HepG2 (cell line): ENCODE measurements around the gene STK36. TPM values are rescaled to one million over a fixed set of nuclear protein-coding genes. Genes with fewer than 3 reads are reported as not detected.
A peak's percentile ranks its signal among the peaks of the same experiment; 100 is the strongest.

Source experiments
- BRF2 ChIP-seq: sonication (generic); formaldehyde crosslinking; IDR thresholded peaks from 2 replicates; pipeline ENCODE4 v1.8.1; 2022; ENCODE audit warnings: mild to moderate bottlenecking, missing genetic modification reagents
- CENPBD1 ChIP-seq: sonication (generic); formaldehyde crosslinking; IDR thresholded peaks from 2 replicates; pipeline ENCODE4 v1.8.0; 2022; ENCODE audit warnings: missing genetic modification reagents, low read depth, mild to moderate bottlenecking, borderline replicate concordance
- DDIT3 ChIP-seq: sonication (generic); formaldehyde crosslinking; IDR thresholded peaks from 2 replicates; pipeline ENCODE4 v1.4.0; 2020; ENCODE audit warnings: mild to moderate bottlenecking, missing genetic modification reagents
- NAIF1 ChIP-seq: sonication (generic); formaldehyde crosslinking; IDR thresholded peaks from 2 replicates; pipeline ENCODE4 v1.5.0; 2020; ENCODE audit warnings: mild to moderate bottlenecking, missing genetic modification reagents, borderline replicate concordance
- NRL ChIP-seq: sonication (generic); formaldehyde crosslinking; IDR thresholded peaks from 2 replicates; pipeline ENCODE4 v1.5.0; 2020; ENCODE audit warnings: missing genetic modification reagents, mild to moderate bottlenecking, moderate library complexity, borderline replicate concordance
- PHB2 ChIP-seq: fragments of 450-650 bp; IDR thresholded peaks from 2 replicates; pipeline ENCODE4 v1.6.1; 2018; ENCODE audit not compliant: partially characterized antibody
- RNF2 ChIP-seq: fragments of 450-650 bp; conservative IDR thresholded peaks from 2 replicates; pipeline ENCODE4 v1.6.1; 2016; ENCODE audit warnings: low read depth
- SAFB2 ChIP-seq: sonication (generic); formaldehyde crosslinking; IDR thresholded peaks from 2 replicates; pipeline ENCODE4 v1.5.1; 2020; ENCODE audit warnings: missing genetic modification reagents, low read depth, mild to moderate bottlenecking, borderline replicate concordance
- TCF7L2 ChIP-seq: IDR thresholded peaks from 2 replicates; pipeline ENCODE4 v1.6.1; 2011; ENCODE audit warnings: mild to moderate bottlenecking, low read depth, low read length, moderate library complexity
- ZBTB8A ChIP-seq: sonication (generic); formaldehyde crosslinking; IDR thresholded peaks from 2 replicates; pipeline ENCODE4 v1.4.0; 2020; ENCODE audit warnings: mild to moderate bottlenecking, low read depth, missing genetic modification reagents, borderline replicate concordance
- ZFX ChIP-seq: sonication (generic); formaldehyde crosslinking; IDR thresholded peaks from 2 replicates; pipeline ENCODE4 v1.4.0; 2020; ENCODE audit warnings: mild to moderate bottlenecking, low read depth, missing genetic modification reagents, moderate library complexity
- ZNF142 ChIP-seq: sonication (generic); formaldehyde crosslinking; IDR thresholded peaks from 2 replicates; pipeline ENCODE4 v1.4.0; 2020; ENCODE audit warnings: missing genetic modification reagents
- ZNF337 ChIP-seq: sonication (generic); formaldehyde crosslinking; IDR thresholded peaks from 2 replicates; pipeline ENCODE4 v1.5.1; 2020; ENCODE audit warnings: missing genetic modification reagents, low read depth, mild to moderate bottlenecking, borderline replicate concordance
- ZNF484 ChIP-seq: sonication (generic); formaldehyde crosslinking; IDR thresholded peaks from 2 replicates; pipeline ENCODE4 v1.5.1; 2020; ENCODE audit warnings: mild to moderate bottlenecking, low read depth, missing genetic modification reagents, borderline replicate concordance
- ZNF772 ChIP-seq: sonication (generic); formaldehyde crosslinking; IDR thresholded peaks from 2 replicates; pipeline ENCODE4 v1.5.0; 2020; ENCODE audit warnings: mild to moderate bottlenecking, missing genetic modification reagents
- polyA plus RNA-seq, 8 experiments: library from polyadenylated mRNA; depleted of rRNA in 3 of 8; stranded (reverse) in 7 of 8; unstranded in 1 of 8; fragments of >200 nt; fragmentation: Illumina TruSeq in 4 of 8; extraction: Trizol in 4 of 8; gene quantifications; 2 replicates each; pipeline versions ENCODE4 v1.2.1 to v1.2.3, GENCODE V29; 2011 to 2016; ENCODE audit warnings: low read depth in 4 of 8, missing spikeins in 1 of 8, mixed read lengths in 1 of 8; ENCODE audit not compliant: insufficient read depth in 1 of 8
- total RNA-seq, 5 experiments: library from RNA; depleted of rRNA; stranded (reverse); fragments of >200 nt; fragmentation: Illumina TruSeq; extraction: Trizol; gene quantifications; 2 replicates each; pipeline ENCODE4 v1.2.3, GENCODE V29; 2016; ENCODE audit warnings: low read depth in 1 of 5

STK36 gene
- total and polyA plus RNA-seq, 2 of the 13 experiments (the other 11 are each of a cell fraction or from before 2014, with no cell fraction given) = 45.9 to 83.5 TPM

GRCh38 chr2:218710687-218711549 is 39.0 kb downstream of the STK36 start, which contains the start of gene TTLL4 (continued):
- TF ChIP-seq RNF2 = peak; percentile 88; the same call in 1 of the 2 replicates
- peak; percentile 58; the same call in 1 of the 2 replicates for TF ChIP-seq ZBTB8A (CRISPR knock-in tag)
- TF ChIP-seq ZNF142 (CRISPR knock-in tag) = peak; percentile 94
- peak; percentile 98 for TF ChIP-seq ZNF772 (CRISPR knock-in tag)
- peak; percentile 94; the same call in 1 of the 2 replicates for TF ChIP-seq ZNF337
- 0 out of 2 replicates have a peak, but pooled peaks have one; percentile 25 for TF ChIP-seq DDIT3 (CRISPR knock-in tag)
- peak; percentile 90 for TF ChIP-seq SAFB2
- TF ChIP-seq NAIF1 = peak; percentile 98
- peak; percentile 94 for TF ChIP-seq ZFX (CRISPR knock-in tag)
- TF ChIP-seq PHB2 = no peak
- TF ChIP-seq TCF7L2 = no peak
- TF ChIP-seq BRF2 (CRISPR knock-in tag) = no peak
- TF ChIP-seq ZNF484 (CRISPR knock-in tag) = no peak; the same call in 1 of the 2 replicates
- TF ChIP-seq NRL = peak; percentile 96
- no peak for TF ChIP-seq CENPBD1 (CRISPR knock-in tag)
